ENCODE results near the gene LEF1. TPM values are rescaled to one million over a fixed set of nuclear protein-coding genes. Genes with fewer than 3 reads are reported as not detected.

LEF1 gene
- total and polyA plus RNA-seq, 2 of the 8 experiments (the other 6 are each of a cell fraction or from before 2014, with no cell fraction given) = 2.6 to 5.2 TPM

DNA sequence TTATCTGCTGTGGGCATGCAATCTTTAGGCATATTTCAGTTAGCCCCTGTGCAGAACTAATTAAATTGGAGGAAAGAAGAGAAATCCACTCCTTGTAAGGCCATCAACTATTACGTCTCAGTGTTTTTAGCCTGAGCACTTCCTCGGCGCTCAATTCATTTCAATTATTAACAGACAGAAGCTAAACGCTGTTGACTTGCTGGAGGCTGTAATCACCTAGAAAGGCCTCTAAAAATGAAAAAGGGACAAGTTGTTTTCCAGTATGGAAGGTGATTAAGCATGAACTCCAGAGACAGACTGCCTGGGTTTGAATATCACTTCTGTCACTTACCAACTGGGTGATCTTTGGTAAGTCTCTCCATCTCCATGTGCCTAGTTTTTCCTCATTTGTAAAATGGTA, 59.6 kb downstream of the LEF1 start:
- CTCF ChIA-PET (ENCODE audit: partially characterized antibody) = interaction anchor here (0.5 to 1.5 kb wide), 2 partner anchors 9 to 22 kb away, joined by 3 to 5 read pairs; no protein-coding TSS in a partner anchor
- POLR2A ChIA-PET (ENCODE audit: partially characterized antibody) = no interaction called here
- TF ChIP-seq CTBP2 (IDR thresholded peaks at IDR 0.05; ENCODE audit: borderline replicate concordance, insufficient read depth, insufficient read length, low read length) (no peak), SIRT6 (IDR thresholded peaks at IDR 0.05; ENCODE audit: low read length) (no peak), NANOG (IDR thresholded peaks at IDR 0.05; ENCODE audit: insufficient read depth, low read depth, low read length, poor library complexity, severe bottlenecking) (no peak), CREB1 (IDR thresholded peaks at IDR 0.05) (no peak), SP1 (IDR thresholded peaks at IDR 0.05; ENCODE audit: low read depth, low read length) (no peak), SP2 (IDR thresholded peaks at IDR 0.05; ENCODE audit: low read length) (no peak), RFX5 (IDR thresholded peaks at IDR 0.05; ENCODE audit: borderline replicate concordance, low read depth, low read length) (no peak), CHD2 (IDR thresholded peaks at IDR 0.05; ENCODE audit: low read length) (no peak), HDAC2 (IDR thresholded peaks at IDR 0.05; ENCODE audit: borderline replicate concordance in 1 of 2, low read depth in 2 of 2, low read length in 2 of 2) (no peak)
- TF ChIP-seq, protein P1, sequence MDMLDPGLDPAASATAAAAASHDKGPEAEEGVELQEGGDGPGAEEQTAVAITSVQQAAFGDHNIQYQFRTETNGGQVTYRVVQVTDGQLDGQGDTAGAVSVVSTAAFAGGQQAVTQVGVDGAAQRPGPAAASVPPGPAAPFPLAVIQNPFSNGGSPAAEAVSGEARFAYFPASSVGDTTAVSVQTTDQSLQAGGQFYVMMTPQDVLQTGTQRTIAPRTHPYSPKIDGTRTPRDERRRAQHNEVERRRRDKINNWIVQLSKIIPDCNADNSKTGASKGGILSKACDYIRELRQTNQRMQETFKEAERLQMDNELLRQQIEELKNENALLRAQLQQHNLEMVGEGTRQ (IDR thresholded peaks at IDR 0.05; ENCODE audit: low read length) = no peak
- TF ChIP-seq, protein P2, sequence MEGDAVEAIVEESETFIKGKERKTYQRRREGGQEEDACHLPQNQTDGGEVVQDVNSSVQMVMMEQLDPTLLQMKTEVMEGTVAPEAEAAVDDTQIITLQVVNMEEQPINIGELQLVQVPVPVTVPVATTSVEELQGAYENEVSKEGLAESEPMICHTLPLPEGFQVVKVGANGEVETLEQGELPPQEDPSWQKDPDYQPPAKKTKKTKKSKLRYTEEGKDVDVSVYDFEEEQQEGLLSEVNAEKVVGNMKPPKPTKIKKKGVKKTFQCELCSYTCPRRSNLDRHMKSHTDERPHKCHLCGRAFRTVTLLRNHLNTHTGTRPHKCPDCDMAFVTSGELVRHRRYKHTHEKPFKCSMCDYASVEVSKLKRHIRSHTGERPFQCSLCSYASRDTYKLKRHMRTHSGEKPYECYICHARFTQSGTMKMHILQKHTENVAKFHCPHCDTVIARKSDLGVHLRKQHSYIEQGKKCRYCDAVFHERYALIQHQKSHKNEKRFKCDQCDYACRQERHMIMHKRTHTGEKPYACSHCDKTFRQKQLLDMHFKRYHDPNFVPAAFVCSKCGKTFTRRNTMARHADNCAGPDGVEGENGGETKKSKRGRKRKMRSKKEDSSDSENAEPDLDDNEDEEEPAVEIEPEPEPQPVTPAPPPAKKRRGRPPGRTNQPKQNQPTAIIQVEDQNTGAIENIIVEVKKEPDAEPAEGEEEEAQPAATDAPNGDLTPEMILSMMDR (IDR thresholded peaks at IDR 0.05; ENCODE audit: control extremely low read depth in 1 of 3, insufficient read depth in 1 of 3, low read depth in 1 of 3, low read length in 3 of 3) = no peak

More for the DNA sequence above, 59.6 kb downstream of the LEF1 start:
- Histone ChIP-seq H3K9me3 (ENCODE audit: insufficient read depth in 2 of 2, low read depth in 1 of 2, low read length in 1 of 2) (no peaks in the 10 kb centered on the region), H3K36me3 (ENCODE audit: control insufficient read depth in 2 of 4, insufficient read depth in 4 of 4, low read length in 3 of 4) (no peaks in the 10 kb centered on the region), H4K91ac (replicated peaks; ENCODE audit: insufficient read length, low read length) (no peak overlapping the region), H2AFZ (ENCODE audit: low read length) (no peak overlapping the region), H4K20me1 (replicated peaks in 1 of 2; ENCODE audit: control insufficient read depth in 1 of 2, insufficient read depth in 2 of 2, low read length in 2 of 2) (peaks cover 0 to 1% of the 10 kb centered on the region in 2 experiments), H3K79me2 (ENCODE audit: control insufficient read depth in 1 of 2, insufficient read depth in 2 of 2, low read length in 2 of 2) (no peaks in the 10 kb centered on the region), H3K23me2 (ENCODE audit: low read depth, low read length) (no peaks in the 10 kb centered on the region), H2BK20ac (ENCODE audit: low read length) (no peak overlapping the region), H3K4me2 (ENCODE audit: insufficient read depth in 1 of 2, low read depth in 2 of 2, low read length in 2 of 2) (no peak overlapping the region), H3K18ac (ENCODE audit: extremely low read depth, low read length) (no peak overlapping the region), H2BK15ac (ENCODE audit: low read length) (no peak overlapping the region), H2BK5ac (ENCODE audit: low read depth, low read length) (no peak overlapping the region), H3K27ac (ENCODE audit: low read depth, low read length) (no peak overlapping the region), H3K27me3 (replicated peaks in 1 of 4; ENCODE audit: control insufficient read depth in 3 of 4, extremely low read depth in 1 of 4, insufficient read depth in 3 of 4, low read length in 3 of 4) (no peaks in the 10 kb centered on the region), H3K23ac (ENCODE audit: insufficient read length) (no peak overlapping the region), H3K79me1 (ENCODE audit: low read depth, low read length) (no peaks in the 10 kb centered on the region), H2BK12ac (ENCODE audit: low read depth, low read length) (no peak overlapping the region), H4K5ac (ENCODE audit: insufficient read length, low read depth, low read length) (no peak overlapping the region), H4K8ac (ENCODE audit: extremely low read depth, insufficient read depth, low read length) (no peak overlapping the region), H3K4me3 (ENCODE audit: extremely low read depth in 1 of 4, insufficient read depth in 2 of 4, low read depth in 3 of 4, low read length in 4 of 4) (no peak overlapping the region), H3K4ac (replicated peaks; ENCODE audit: insufficient read length, low read depth, low read length) (no peak overlapping the region), H3K9ac (replicated peaks in 1 of 4; ENCODE audit: extremely low read depth in 1 of 4, low read depth in 3 of 4, low read length in 3 of 4) (no peak overlapping the region), H3K4me1 (replicated peaks in 1 of 4; ENCODE audit: control insufficient read depth in 3 of 4, insufficient read depth in 4 of 4, low read length in 3 of 4) (peaks cover 0 to 8% (median 7%) of the 10 kb centered on the region in 4 experiments; a peak in 4 of 7 replicates), H3K14ac (ENCODE audit: insufficient read length) (no peak overlapping the region), H2AK5ac (ENCODE audit: low read depth, low read length) (no peak overlapping the region), H2BK120ac (replicated peaks; ENCODE audit: low read depth, low read length) (no peak overlapping the region), H3K56ac (replicated peaks; ENCODE audit: insufficient read length, low read depth, low read length) (no peak overlapping the region)
- no peak for DNase-seq (ENCODE audit: low read depth in 1 of 2, low spot score in 2 of 2)
- no peak for FAIRE-seq
- 90% methylated on average over 4 of the region's 4 CpGs; no CpG with 5 or more reads in 1 of the 2 experiments for WGBS, 2 experiments (ENCODE audit: extremely low coverage in 1 of 2, insufficient coverage in 1 of 2, insufficient read length in 1 of 2, insufficient replicate concordance in 2 of 2, low coverage in 1 of 2, low lambda C conversion rate in 2 of 2, missing lambda C conversion rate in 1 of 2)

Data from H1 (cell line).